Mucosa of descending colon (tissue), 3 donors: ENCODE measurements around the gene SLC2A13. TPM values are rescaled to one million over a fixed set of nuclear protein-coding genes. Genes with fewer than 3 reads are reported as not detected.

Experiments used
- ATAC-seq: fragments of 200-7000 bp; cut with Tn5 transposase; one replicate; pipeline ENCODE4 v1.9.1; 2020; ENCODE audit warnings: mild to moderate bottlenecking, moderate library complexity
- DNase-seq, 3 donors: peaks; one replicate each; pipeline ENCODE4 v3.0.0-alpha.2; 2020
- H3K36me3 ChIP-seq: fragments of 200-600 bp; one replicate; pipeline ENCODE4 v1.8.0; 2021; ENCODE audit warnings: low read depth, mild to moderate bottlenecking
- H3K4me1 ChIP-seq: fragments of 200-600 bp; one replicate; pipeline ENCODE4 v1.8.0; 2021; ENCODE audit warnings: low read depth, mild to moderate bottlenecking
- H3K4me3 ChIP-seq: fragments of 200-600 bp; one replicate; pipeline ENCODE4 v1.8.0; 2021; ENCODE audit warnings: mild to moderate bottlenecking
- H3K9me3 ChIP-seq: fragments of 200-600 bp; one replicate; pipeline ENCODE4 v1.8.0; 2021; ENCODE audit warnings: mild to moderate bottlenecking
- CTCF ChIP-seq: fragments of 200-600 bp; IDR thresholded peaks from one replicate; pipeline ENCODE4 v1.8.0; 2022; ENCODE audit warnings: antibody characterized with exemption, mild to moderate bottlenecking
- intact Hi-C, 2 donors: fragments of 100-400 bp; cut with DNase I in 1 of 2; cut with micrococcal nuclease in 1 of 2; formaldehyde crosslinking; loops; one replicate each; pipeline versions ENCODE4 v1.11.0 to v1.11.1; 2022; cut with DNase I, micrococcal nuclease
- total RNA-seq, 3 donors: library from RNA; stranded (reverse); fragmentation: NEBNext Ultra II Directional in 2 of 3; extraction: Animal tissue kit (Norgen Biotek cat#: 25700) in 2 of 3; gene quantifications; one replicate each; pipeline versions ENCODE4 v1.2.1 to v1.2.4, GENCODE V29; 2021 to 2023
- donor health status: DM: no; HTN: no; CAD: no; lungs with moderate emphysema.
- donor health status: DM: no; HTN: no; CAD: no.
- donor health status: DM: no; HTN: yes; CAD: no.

SLC2A13 gene
- total RNA-seq, 3 donors from 2014 or later = 25.0 to 41.8 (median 34.1) TPM

GRCh38 chr12:39771456-39771855, 334.4 kb downstream of the SLC2A13 start:
- H3K4me1 ChIP-seq = no peaks in the 10 kb centered on the region
- no peaks in the 10 kb centered on the region for H3K36me3 ChIP-seq
- TF ChIP-seq CTCF = no peak
- intact Hi-C loops = no loop called here
- no peak for ATAC-seq
- no peak overlapping the region for H3K4me3 ChIP-seq
- no peak for DNase-seq
- no peaks in the 10 kb centered on the region for H3K9me3 ChIP-seq

- Histone ChIP-seq H3K4me3 (no peak overlapping the region), H3K9me3 (no peaks in the 10 kb centered on the region), H3K36me3 (no peaks in the 10 kb centered on the region), H3K4me1 (no peaks in the 10 kb centered on the region)
- ATAC-seq (peak; percentile 73), DNase-seq (no peak)
- intact Hi-C loops = loop anchor here in 1 of 2 donors (5.0 to 10.0 kb wide), 2 partner anchors 227 to 340 kb away; partner anchors contain the start of gene SLC2A13
- TF ChIP-seq CTCF = peak; percentile 51
These were observed 340.8 kb downstream of the SLC2A13 start for GRCh38 chr12:39764944-39765560.

- no peaks in the 10 kb centered on the region for H3K9me3 ChIP-seq
- H3K4me1 ChIP-seq = no peaks in the 10 kb centered on the region
- H3K36me3 ChIP-seq = no peaks in the 10 kb centered on the region
- no peak overlapping the region for H3K4me3 ChIP-seq
- intact Hi-C loops = loop anchor here in 1 of 2 donors (10.0 kb wide), 1 partner anchor 341 kb away; the partner anchor contains the start of gene SLC2A13
- TF ChIP-seq CTCF = no peak
- DNase-seq (no peak), ATAC-seq (no peak)
These were observed 342.1 kb downstream of the SLC2A13 start for GRCh38 chr12:39763890-39764169.

GRCh38 chr12:39763071-39763889, 342.6 kb downstream of the SLC2A13 start:
- Histone ChIP-seq H3K4me1 (no peaks in the 10 kb centered on the region), H3K36me3 (no peaks in the 10 kb centered on the region), H3K9me3 (no peaks in the 10 kb centered on the region), H3K4me3 (no peak overlapping the region)
- intact Hi-C loops = loop anchor here in 1 of 2 donors (10.0 kb wide), 1 partner anchor 342 kb away; the partner anchor contains the start of gene SLC2A13
- no peak for TF ChIP-seq CTCF
- DNase-seq (no peak), ATAC-seq (no peak)

GRCh38 chr12:39755478-39755877, 350.4 kb downstream of the SLC2A13 start:
- TF ChIP-seq CTCF = no peak
- no peaks in the 10 kb centered on the region for H3K36me3 ChIP-seq
- H3K9me3 ChIP-seq = no peaks in the 10 kb centered on the region
- no peaks in the 10 kb centered on the region for H3K4me1 ChIP-seq
- no peak for DNase-seq
- H3K4me3 ChIP-seq = no peak overlapping the region
- intact Hi-C loops = no loop called here
- ATAC-seq = no peak
